Activated CD8-positive, alpha-beta T cell treated with anti-CD3 and anti-CD28 coated beads, Interleukin-2, amount 10 ng/mL, durations not matched to agents 7 days and 5 days (primary cell): ENCODE measurements around the gene HDGFL2. TPM values are rescaled to one million over a fixed set of nuclear protein-coding genes. Genes with fewer than 3 reads are reported as not detected.
"Not testable (repeated sequence)": the region's sequence is repeated elsewhere in the genome, so short reads cannot be mapped to it uniquely, and the experiment has no call there.

Experiments
- ATAC-seq: fragments of 150-1000 bp; cut with Tn5 transposase; one replicate; pipeline ENCODE4 v1.10.0; 2021; ENCODE audit warnings: moderate library complexity
- CTCF ChIA-PET: fragments of 350-600 bp; sonication (Branson Sonifier 250); formaldehyde crosslinking; loops from one replicate; lab custom pipeline; 2021; ENCODE audit warnings: antibody characterized with exemption; lab: Charles Lee
- POLR2A ChIA-PET: fragments of 350-600 bp; sonication (Branson Sonifier 250); formaldehyde crosslinking; loops from one replicate; lab custom pipeline; 2021; ENCODE audit warnings: antibody characterized with exemption; lab: Charles Lee
- DNase-seq: peaks from one replicate; pipeline ENCODE4 v3.0.0-alpha.2; 2020
- H3K27ac Mint-ChIP-seq: one replicate; pipeline ENCODE4 v1.8.0; 2021; ENCODE audit warnings: mild to moderate bottlenecking, mixed read lengths
- H3K27me3 Mint-ChIP-seq: one replicate; pipeline ENCODE4 v1.8.0; 2021; ENCODE audit warnings: low read depth, mixed read lengths
- H3K36me3 Mint-ChIP-seq: one replicate; pipeline ENCODE4 v1.8.0; 2021; ENCODE audit warnings: low read depth, mixed read lengths
- H3K4me1 Mint-ChIP-seq: one replicate; pipeline ENCODE4 v1.8.0; 2021; ENCODE audit warnings: low read depth, mixed read lengths
- H3K4me3 Mint-ChIP-seq: one replicate; pipeline ENCODE4 v1.8.0; 2021; ENCODE audit warnings: mild to moderate bottlenecking, mixed read lengths
- H3K9me3 Mint-ChIP-seq: one replicate; pipeline ENCODE4 v1.8.0; 2022; ENCODE audit warnings: mixed read lengths; ENCODE audit not compliant: insufficient read depth
- total RNA-seq, 2 experiments: library from RNA; stranded (reverse); gene quantifications; one replicate each; pipeline ENCODE4 v1.2.3, GENCODE V29; 2021

Gene HDGFL2
- total RNA-seq, 2 experiments from 2014 or later, result 53.9 to 57.6 TPM

DNA sequence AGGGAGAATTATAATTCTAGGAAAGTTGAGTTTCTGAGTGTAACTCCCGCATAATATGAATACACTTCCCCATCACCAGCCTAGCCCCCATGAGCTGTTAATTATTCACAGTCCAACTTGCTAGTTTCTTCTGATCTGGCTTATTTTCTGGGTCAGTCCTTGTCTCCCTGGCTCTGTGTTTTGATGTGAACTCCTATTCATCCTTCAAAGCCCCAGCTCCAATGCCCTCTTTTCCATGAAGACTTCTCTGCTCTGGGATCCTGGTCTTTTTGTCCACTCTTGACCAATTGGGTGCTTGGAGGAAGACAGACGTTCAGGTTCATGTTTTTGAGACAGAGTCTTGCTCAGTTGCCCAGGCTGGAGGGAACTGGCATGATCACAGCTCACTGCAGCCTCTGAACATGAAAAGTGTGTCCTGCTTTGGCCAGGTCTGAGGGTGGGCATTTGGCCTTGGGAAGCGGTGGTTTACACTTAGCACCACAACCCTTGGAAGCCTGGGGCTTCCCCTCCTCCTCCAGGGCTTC, 67.1 kb downstream of the HDGFL2 start:
- Mint-ChIP-seq H3K9me3 (peaks cover 3% of the 10 kb centered on the region), H3K27ac (no peak overlapping the region), H3K4me1 (peaks cover 7% of the 10 kb centered on the region), H3K27me3 (peaks cover 3% of the 10 kb centered on the region), H3K4me3 (no peak overlapping the region), H3K36me3 (peaks cover 2% of the 10 kb centered on the region)
- ATAC-seq (no peak), DNase-seq (no peak)
- CTCF ChIA-PET, result interaction anchor here (4.0 kb wide), 1 partner anchor 15 kb away, joined by 23 read pairs; no protein-coding TSS in a partner anchor
- POLR2A ChIA-PET, result no interaction called here

DNA sequence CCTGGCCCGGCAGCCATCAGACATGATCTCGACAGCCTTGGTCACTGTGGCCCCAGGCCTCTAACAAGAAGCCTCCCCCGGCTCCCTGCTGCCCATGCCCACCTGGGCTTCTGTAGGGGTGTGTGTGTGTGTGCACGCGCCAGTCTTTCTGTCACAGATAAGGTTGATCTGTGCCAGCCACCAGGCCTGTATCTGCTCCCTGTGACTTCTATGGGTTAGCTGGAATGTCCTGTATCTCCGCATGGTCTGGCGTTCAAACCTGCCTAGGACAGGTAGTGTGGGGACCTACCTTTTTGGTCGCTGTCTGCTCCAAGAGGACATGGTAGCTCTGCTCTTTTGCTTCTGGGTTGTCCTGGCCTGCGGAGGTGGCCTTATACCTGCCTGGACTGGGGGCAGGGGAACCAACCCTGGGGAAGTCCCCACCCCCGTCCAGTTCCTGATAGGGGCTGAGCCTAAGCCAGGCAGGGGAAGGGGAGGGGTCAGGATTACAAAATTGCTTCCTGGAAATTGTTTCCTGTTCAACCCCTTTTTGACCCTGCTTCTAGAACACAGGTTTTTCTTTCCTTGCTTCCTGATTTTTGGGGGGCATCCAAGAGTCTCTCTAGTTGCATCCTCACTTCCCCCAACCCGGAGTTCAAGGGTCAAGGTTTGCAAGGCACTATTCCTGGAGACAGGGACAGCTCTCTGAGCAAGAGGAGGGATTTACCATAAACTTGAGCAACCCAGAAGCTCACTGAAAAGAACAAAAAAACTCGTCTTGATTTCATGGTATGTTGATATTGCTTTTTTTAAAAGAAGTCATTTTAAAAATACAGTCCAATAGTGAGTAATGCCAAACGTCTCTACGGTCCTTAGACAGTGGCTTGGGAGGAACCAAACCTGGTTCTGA, 67.8 kb downstream of the HDGFL2 start, which contains the start of gene LRG1:
Gene LRG1 (minus strand): TSS at position 344 of the 889 bp plus-strand sequence. CDS start 23 bp downstream, at position 321.
- CTCF ChIA-PET, result interaction anchor here (1.2 to 4.0 kb wide), 2 partner anchors 16 to 94 kb away, joined by 3 to 23 read pairs; no protein-coding TSS in a partner anchor
- DNase-seq, result no peak
- Mint-ChIP-seq H3K4me3 (no peak within 1 kb of the TSS), H3K36me3 (peaks cover 2% of the 10 kb centered on the region), H3K27ac (peak within 1 kb of the TSS; percentile 43), H3K9me3 (peaks cover 3% of the 10 kb centered on the region), H3K4me1 (peaks cover 7% of the 10 kb centered on the region), H3K27me3 (no peaks in the 10 kb centered on the region)
- POLR2A ChIA-PET, result interaction anchor here (0.6 kb wide), 2 partner anchors 269 to 1041 kb away, joined by 3 read pairs; no protein-coding TSS in a partner anchor
- ATAC-seq, result no peak

DNA sequence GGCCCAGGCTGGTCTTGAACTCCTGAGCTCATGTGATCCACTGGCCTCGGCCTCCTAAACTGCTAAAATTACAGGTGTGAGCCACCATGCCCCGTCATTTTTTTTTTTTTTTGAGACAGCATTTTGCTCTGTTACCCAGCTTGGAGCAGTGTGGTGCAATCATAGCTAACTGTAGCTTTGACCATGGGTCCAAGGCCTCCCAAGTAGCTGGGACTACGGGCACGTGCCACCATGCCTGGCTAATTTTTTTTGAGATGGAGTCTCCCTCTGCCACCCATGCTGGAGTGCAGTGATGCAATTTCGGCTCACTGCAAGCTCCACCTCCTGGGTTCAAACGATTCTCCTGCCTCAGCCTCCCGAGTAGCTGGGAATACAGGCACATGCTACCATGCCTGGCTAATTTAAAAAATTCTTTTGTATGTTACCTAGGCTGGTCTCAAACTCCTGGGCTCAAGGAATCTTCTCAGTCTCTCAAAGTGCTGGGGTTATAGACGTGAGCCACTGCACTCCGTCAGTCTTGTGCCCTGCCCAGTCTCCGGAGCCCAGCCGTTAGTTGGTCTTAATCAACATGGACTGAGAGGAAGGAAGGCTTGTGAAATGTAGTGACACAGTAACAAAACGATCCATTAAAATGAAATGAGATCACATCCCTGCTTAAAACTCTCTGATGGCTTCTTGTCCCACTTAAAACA, 69.2 kb downstream of the HDGFL2 start:
- peaks cover 7% of the 10 kb centered on the region for H3K4me1 Mint-ChIP-seq
- DNase-seq (no peak), ATAC-seq (no peak)
- H3K27ac Mint-ChIP-seq, result no peak overlapping the region
- ChIA-PET POLR2A (no interaction called here), CTCF (interaction anchor here (1.2 to 4.0 kb wide), 2 partner anchors 17 to 92 kb away, joined by 3 to 23 read pairs; no protein-coding TSS in a partner anchor)
- peaks cover 3% of the 10 kb centered on the region for H3K9me3 Mint-ChIP-seq
- H3K36me3 Mint-ChIP-seq, result peaks cover 2% of the 10 kb centered on the region
- H3K4me3 Mint-ChIP-seq, result no peak overlapping the region
- no peaks in the 10 kb centered on the region for H3K27me3 Mint-ChIP-seq

DNA sequence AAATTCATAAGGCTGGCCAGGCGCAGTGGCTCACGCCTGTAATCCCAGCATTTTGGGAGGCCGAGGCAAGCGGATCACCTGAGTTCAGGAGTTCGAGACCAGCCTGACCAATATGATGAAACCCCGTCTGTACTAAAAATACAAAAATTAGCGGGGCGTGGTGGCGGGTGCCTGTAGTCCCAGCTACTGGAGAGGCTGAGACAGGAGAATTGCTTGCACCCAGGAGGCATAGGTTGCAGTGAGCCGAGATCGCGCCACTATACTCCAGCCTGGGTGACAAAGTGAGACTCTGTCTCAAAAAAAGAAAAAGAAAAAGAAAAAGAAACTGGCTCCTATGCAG, 69.7 kb downstream of the HDGFL2 start:
- CTCF ChIA-PET, result interaction anchor here (4.0 kb wide), 1 partner anchor 18 kb away, joined by 23 read pairs; no protein-coding TSS in a partner anchor
- not testable (repeated sequence) for H3K4me3 Mint-ChIP-seq, H3K9me3 Mint-ChIP-seq, H3K27ac Mint-ChIP-seq, DNase-seq, H3K4me1 Mint-ChIP-seq, H3K36me3 Mint-ChIP-seq, H3K27me3 Mint-ChIP-seq, ATAC-seq
- POLR2A ChIA-PET, result interaction anchor here (0.6 kb wide), 1 partner anchor 1044 kb away, joined by 3 read pairs; no protein-coding TSS in a partner anchor

- H3K36me3 Mint-ChIP-seq, result peaks cover 2% of the 10 kb centered on the region
- POLR2A ChIA-PET, result no interaction called here
These were observed 71.1 kb downstream of the HDGFL2 start for GRCh38 chr19:4542896-4543841.

DNA sequence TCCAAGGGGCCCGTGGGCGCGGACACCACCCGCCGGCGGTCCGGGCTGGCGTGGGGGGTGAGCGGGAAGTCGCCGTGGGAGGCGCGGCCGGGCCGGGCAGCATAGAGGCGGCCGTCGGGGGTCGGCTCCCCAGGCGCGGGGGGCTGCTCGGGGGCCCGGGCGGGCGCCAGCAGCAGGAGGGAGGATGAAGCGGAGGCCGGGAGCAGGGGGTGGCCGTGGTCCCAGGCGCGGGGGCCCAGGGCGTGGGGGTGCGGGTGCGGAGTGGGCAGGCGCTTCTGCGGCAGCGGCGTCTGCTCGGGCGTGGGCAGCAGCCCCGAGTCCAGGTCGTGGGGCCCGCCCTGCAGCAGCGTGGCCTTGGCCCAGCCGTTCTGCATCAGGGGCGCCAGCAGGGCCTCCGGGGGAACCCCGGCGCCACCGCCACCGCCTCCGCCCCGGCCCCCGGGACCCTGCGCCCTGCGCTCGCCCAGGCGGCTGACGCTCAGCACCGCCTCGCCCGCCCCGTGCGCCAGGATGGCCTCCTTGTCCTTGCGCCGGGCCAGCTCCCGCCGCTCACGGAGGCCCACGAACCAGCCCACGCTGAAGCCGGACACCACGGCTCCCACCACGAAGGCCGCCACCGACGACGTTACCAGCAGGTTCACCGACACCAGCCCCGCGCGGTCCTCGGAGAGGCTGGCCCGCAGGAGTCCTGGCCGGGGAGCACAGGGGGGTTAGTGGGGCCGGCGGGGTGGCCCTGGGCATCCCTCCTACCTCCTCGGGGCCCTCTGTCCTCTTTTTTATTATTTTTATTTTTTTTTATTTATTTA, 71.9 kb downstream of the HDGFL2 start:
- Mint-ChIP-seq H3K27me3 (no peaks in the 10 kb centered on the region), H3K4me3 (no peak overlapping the region), H3K9me3 (peaks cover 3% of the 10 kb centered on the region), H3K27ac (no peak overlapping the region), H3K36me3 (peaks cover 2% of the 10 kb centered on the region), H3K4me1 (peaks cover 7% of the 10 kb centered on the region)
- ChIA-PET POLR2A (interaction anchor here (0.7 kb wide), 2 partner anchors 639 to 1361 kb away, joined by 3 read pairs; no protein-coding TSS in a partner anchor), CTCF (no interaction called here)
- ATAC-seq (no peak), DNase-seq (no peak)

More at GRCh38 chr19:4542896-4543841, 71.1 kb downstream of the HDGFL2 start:
- Mint-ChIP-seq H3K9me3 (peaks cover 3% of the 10 kb centered on the region), H3K27ac (no peak overlapping the region), H3K27me3 (no peaks in the 10 kb centered on the region), H3K4me1 (peaks cover 7% of the 10 kb centered on the region), H3K4me3 (no peak overlapping the region)
- DNase-seq, result no peak
- CTCF ChIA-PET, result no interaction called here
- ATAC-seq, result no peak

DNA sequence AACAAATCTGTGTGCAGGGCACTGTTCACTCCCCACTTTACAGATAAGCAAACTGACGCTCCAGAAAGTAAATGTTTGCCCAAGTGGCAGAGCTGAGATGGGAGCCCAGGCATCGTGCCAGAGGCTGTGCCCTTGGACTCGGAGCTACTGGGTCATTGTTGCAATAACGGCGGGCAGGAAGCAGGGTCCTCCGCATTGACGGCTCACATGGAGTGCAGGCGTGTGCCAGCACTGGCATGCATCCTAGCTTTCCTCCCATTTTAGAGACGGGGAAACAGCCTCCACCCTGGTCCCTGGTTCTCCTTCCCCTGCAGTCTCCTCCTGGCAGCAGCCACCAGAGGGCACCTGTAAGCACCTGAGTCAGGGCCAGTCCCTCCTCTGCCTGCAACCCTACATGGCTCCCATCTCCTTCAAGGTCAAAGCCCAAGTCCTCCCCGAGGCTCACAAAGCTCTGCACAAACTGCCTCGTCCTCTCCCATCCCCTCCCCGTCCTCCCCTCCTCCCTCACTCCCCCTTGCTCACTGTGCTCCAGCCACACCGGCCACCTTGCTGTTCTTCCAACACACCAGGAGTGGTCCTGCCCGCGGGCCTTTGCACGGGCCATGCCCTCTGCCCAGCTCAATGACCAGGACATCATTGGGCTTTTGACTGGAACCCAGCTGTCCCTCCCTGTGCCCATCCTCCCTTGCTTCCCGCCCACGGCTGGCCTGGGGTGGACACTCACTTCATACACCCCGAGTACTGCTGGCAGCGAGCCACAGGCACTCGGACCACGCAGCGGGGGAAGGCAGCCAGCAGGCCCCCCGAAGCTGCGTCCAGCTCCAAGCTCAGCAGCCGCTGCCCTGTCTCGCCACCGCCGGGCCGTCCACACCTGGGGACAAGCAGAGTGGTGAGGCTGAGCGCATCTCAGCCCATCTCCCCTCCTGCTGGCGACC, 75.5 kb downstream of the HDGFL2 start:
- peak; percentile 38 for DNase-seq
- H3K4me1 Mint-ChIP-seq, result no peaks in the 10 kb centered on the region
- POLR2A ChIA-PET, result interaction anchor here (1.0 kb wide), 1 partner anchor 22 kb away, joined by 3 read pairs; no protein-coding TSS in a partner anchor
- no peaks in the 10 kb centered on the region for H3K27me3 Mint-ChIP-seq
- no peak overlapping the region for H3K4me3 Mint-ChIP-seq
- H3K27ac Mint-ChIP-seq, result no peak overlapping the region
- H3K36me3 Mint-ChIP-seq, result no peaks in the 10 kb centered on the region
- no peaks in the 10 kb centered on the region for H3K9me3 Mint-ChIP-seq
- CTCF ChIA-PET, result interaction anchor here (0.9 to 1.3 kb wide), 4 partner anchors 21 to 87 kb away, joined by 3 to 4 read pairs (median 3); partner anchors contain the start of gene HDGFL2
- ATAC-seq, result no peak

DNA sequence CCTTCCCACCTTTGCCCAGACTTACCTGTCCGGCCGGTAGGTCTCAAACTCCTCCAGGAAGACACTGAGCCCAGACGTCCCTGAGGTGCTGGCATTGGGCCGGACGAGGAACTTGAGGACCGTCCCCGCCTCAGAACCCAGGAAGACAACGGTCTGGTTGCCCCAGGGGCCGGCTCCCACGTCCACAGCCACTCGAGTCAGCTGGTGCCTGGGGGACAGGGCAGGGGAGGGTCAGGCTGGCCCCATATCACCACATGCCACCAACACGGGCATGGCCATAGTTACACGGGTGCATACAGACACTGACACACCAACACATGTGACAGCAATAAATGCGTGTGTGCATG, 76.1 kb downstream of the HDGFL2 start:
- H3K36me3 Mint-ChIP-seq, result no peaks in the 10 kb centered on the region
- no peak for DNase-seq
- no peaks in the 10 kb centered on the region for H3K4me1 Mint-ChIP-seq
- H3K27me3 Mint-ChIP-seq, result no peaks in the 10 kb centered on the region
- CTCF ChIA-PET, result interaction anchor here (1.2 to 1.4 kb wide), 2 partner anchors 25 to 76 kb away, joined by 3 to 4 read pairs; partner anchors contain the start of gene HDGFL2
- ATAC-seq, result no peak
- no peak overlapping the region for H3K4me3 Mint-ChIP-seq
- H3K27ac Mint-ChIP-seq, result no peak overlapping the region
- POLR2A ChIA-PET, result no interaction called here
- H3K9me3 Mint-ChIP-seq, result no peaks in the 10 kb centered on the region

DNA sequence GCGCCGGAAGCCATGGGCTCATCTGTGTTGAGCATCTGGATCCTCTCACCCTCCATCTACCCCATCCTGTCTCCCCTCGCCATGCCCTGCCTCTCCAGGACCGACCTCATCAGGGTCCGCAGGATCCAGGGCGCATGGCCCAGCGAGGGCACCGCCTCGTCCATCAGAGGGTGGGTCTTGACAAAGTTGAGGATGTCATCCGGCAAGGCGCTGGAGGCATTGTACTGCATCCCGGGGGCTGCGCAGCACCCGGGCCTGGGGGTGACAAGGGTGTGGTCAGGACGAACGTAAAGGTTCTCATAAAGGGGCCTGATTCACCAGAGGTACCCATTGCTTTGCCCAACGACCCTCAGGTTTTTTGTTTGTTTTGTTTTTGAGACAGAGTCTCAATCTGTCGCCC, 77.9 kb downstream of the HDGFL2 start:
- Mint-ChIP-seq H3K4me3 (no peak overlapping the region), H3K9me3 (no peaks in the 10 kb centered on the region), H3K27ac (no peak overlapping the region), H3K36me3 (no peaks in the 10 kb centered on the region), H3K27me3 (no peaks in the 10 kb centered on the region), H3K4me1 (no peaks in the 10 kb centered on the region)
- POLR2A ChIA-PET, result no interaction called here
- CTCF ChIA-PET, result no interaction called here
- DNase-seq (no peak), ATAC-seq (no peak)
